Transverse colon (tissue), 3 donors: ENCODE measurements around the gene BCKDHA.

Source experiments
- CTCF ChIP-seq, 5 experiments: fragments of 200-600 bp in 3 of 5; fragments of 450-650 bp in 2 of 5; sonication (generic) in 3 of 5; IDR thresholded peaks; 1 replicate in 2 of 5; 2 replicates in 3 of 5; pipeline ENCODE4 v1.5.1; 2016 to 2017; ENCODE audit warnings: antibody characterized with exemption in 5 of 5, inconsistent platforms in 3 of 5, mild to moderate bottlenecking in 2 of 5, moderate library complexity in 1 of 5
- EP300 ChIP-seq: sonication (generic); formaldehyde crosslinking; IDR thresholded peaks from one replicate; pipeline ENCODE4 v1.6.1; 2017; ENCODE audit warnings: antibody characterized with exemption, low read depth
- POLR2A ChIP-seq: fragments of 450-650 bp; IDR thresholded peaks from one replicate; pipeline ENCODE4 v1.6.1; 2016; ENCODE audit warnings: antibody characterized with exemption, mild to moderate bottlenecking, moderate library complexity

GRCh38 chr19:41392775-41393174, 4.8 kb upstream of the BCKDHA start:
- TF ChIP-seq CTCF (IDR thresholded peaks at IDR 0.05) (no peak), EP300 (no peak), POLR2A (no peak)
